Panc1 (cell line): Measurements from ENCODE around the gene GOLGA8B. TPM values are rescaled to one million over a fixed set of nuclear protein-coding genes. Genes with fewer than 3 reads are reported as not detected.

Experiments
- ATAC-seq: fragments of 200-7000 bp; cut with Tn5 transposase; 2 replicates; pipeline ENCODE4 v1.9.1; 2020; ENCODE audit warnings: mild to moderate bottlenecking, moderate library complexity
- BruUV-seq: library from RNA; stranded (reverse); fragments of 400-500 nt; replicated peaks from 2 replicates; lab custom pipeline; 2021; lab: Mats Ljungman, UMichigan
- CTCF ChIA-PET: fragments of 300-600 bp; sonication (Branson Sonifier 250); formaldehyde crosslinking; loops from one replicate; lab custom pipeline; 2022; ENCODE audit warnings: antibody characterized with exemption; lab: Charles Lee
- POLR2A ChIA-PET: fragments of 300-600 bp; sonication (Branson Sonifier 250); formaldehyde crosslinking; loops from one replicate; lab custom pipeline; 2022; ENCODE audit warnings: antibody characterized with exemption; lab: Charles Lee
- DNase-seq: peaks from one replicate; pipeline ENCODE4 v3.0.0-alpha.2; 2010; ENCODE audit warnings: low read depth, low spot score
- H3K27ac ChIP-seq: 2 replicates; pipeline ENCODE4 v1.5.1; 2011; ENCODE audit warnings: mild to moderate bottlenecking, low read length, inconsistent platforms
- H3K27me3 ChIP-seq: fragments of 200-500 bp; sonication (Bioruptor generic); 2 replicates; pipeline ENCODE4 v1.6.0; 2014; ENCODE audit warnings: low read length, inconsistent platforms; ENCODE audit not compliant: control insufficient read depth, insufficient read depth
- H3K36me3 ChIP-seq: fragments of 200-500 bp; sonication (Bioruptor generic); 2 replicates; pipeline ENCODE4 v1.5.1; 2014; ENCODE audit warnings: inconsistent platforms, mild to moderate bottlenecking, low read length, moderate library complexity; ENCODE audit not compliant: control insufficient read depth, insufficient read depth
- H3K4me1 ChIP-seq: 2 replicates; pipeline ENCODE4 v1.5.1; 2011; ENCODE audit warnings: inconsistent platforms, mild to moderate bottlenecking, low read length, moderate library complexity; ENCODE audit not compliant: control insufficient read depth, insufficient read depth
- H3K4me3 ChIP-seq, 2 experiments: 2 replicates each; pipeline ENCODE4 v1.5.1; 2011 to 2012; ENCODE audit warnings: low read depth in 2 of 2, low read length in 2 of 2, mild to moderate bottlenecking in 2 of 2, inconsistent platforms in 1 of 2, moderate library complexity in 1 of 2
- H3K9me3 ChIP-seq: fragments of 200-500 bp; sonication (Bioruptor generic); 2 replicates; pipeline ENCODE4 v1.5.1; 2014; ENCODE audit warnings: low read depth, mild to moderate bottlenecking, inconsistent platforms, low read length, moderate library complexity; ENCODE audit not compliant: control insufficient read depth, insufficient read depth
- POLR2AphosphoS5 ChIP-seq: IDR thresholded peaks from 2 replicates; pipeline ENCODE4 v1.6.1; 2012; ENCODE audit warnings: mild to moderate bottlenecking, low read depth, low read length, moderate library complexity
- SIN3A ChIP-seq: IDR thresholded peaks from 2 replicates; pipeline ENCODE4 v1.6.1; 2012; ENCODE audit warnings: low read depth, mild to moderate bottlenecking, low read length, moderate library complexity, borderline replicate concordance; ENCODE audit not compliant: insufficient read depth
- TCF7L2 ChIP-seq: IDR thresholded peaks from 2 replicates; pipeline ENCODE4 v1.6.1; 2011; ENCODE audit warnings: mild to moderate bottlenecking, low read depth, low read length, inconsistent platforms
- in situ Hi-C: cut with HindIII; loops from 2 replicates; pipeline ENCODE4 v1.10.0; 2016; ENCODE audit warnings: low sequenced_read_pairs, low pct_unique_long_range_greater_than_20kb
- intact Hi-C: fragments of 100-400 bp; cut with micrococcal nuclease; formaldehyde crosslinking; loops from one replicate; pipeline ENCODE4 v1.10.0; 2022; ENCODE audit not compliant: unreplicated experiment
- total RNA-seq: library from RNA; stranded (reverse); gene quantifications from one replicate; pipeline ENCODE4 v1.2.1, GENCODE V29; 2021; ENCODE audit not compliant: unreplicated experiment
- TF ChIP-seq, protein P1 (sequence below): fragments of 450-650 bp; IDR thresholded peaks from 2 replicates; pipeline ENCODE4 v1.5.1; 2017; ENCODE audit warnings: mild to moderate bottlenecking
- TF ChIP-seq, protein P2 (sequence below), 2 experiments: IDR thresholded peaks; 2 replicates each; pipeline ENCODE4 v1.6.1; 2011 to 2012; ENCODE audit warnings: low read depth in 2 of 2, control low read depth in 1 of 2, low read length in 1 of 2, mild to moderate bottlenecking in 1 of 2, moderate library complexity in 1 of 2; ENCODE audit not compliant: insufficient read depth in 1 of 2

Gene GOLGA8B
- total RNA-seq, 1 experiment from 2014 or later = 161 TPM

DNA sequence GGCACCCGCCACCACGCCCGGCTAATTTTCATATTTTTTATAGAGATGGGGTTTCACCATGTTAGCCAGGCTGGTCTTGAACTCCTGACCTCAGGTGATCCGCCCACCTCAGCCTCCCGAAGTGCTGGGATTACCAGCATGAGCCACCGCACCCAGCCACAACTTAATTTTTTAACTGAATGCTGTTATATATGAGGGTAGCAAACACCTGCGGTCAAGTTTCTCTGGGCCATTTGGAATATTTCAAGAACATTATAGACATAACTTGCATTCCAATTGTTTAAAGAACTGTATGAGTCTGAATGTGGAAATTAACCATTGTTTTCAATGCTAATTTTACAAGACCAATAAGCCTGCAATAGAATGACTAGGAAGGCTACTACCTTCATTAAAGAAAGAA is 35.7 kb upstream of the GOLGA8B start:
- intact Hi-C loops (loop anchor here (10.0 kb wide), 1 partner anchor 206 kb away; no protein-coding TSS in a partner anchor), in situ Hi-C loops (no loop called here)
- no peak overlapping the region for H3K27ac ChIP-seq
- POLR2A ChIA-PET = no interaction called here
- BruUV-seq = no TSS peak
- CTCF ChIA-PET = no interaction called here
- no peak overlapping the region for H3K4me3 ChIP-seq
- TF ChIP-seq, protein P1, sequence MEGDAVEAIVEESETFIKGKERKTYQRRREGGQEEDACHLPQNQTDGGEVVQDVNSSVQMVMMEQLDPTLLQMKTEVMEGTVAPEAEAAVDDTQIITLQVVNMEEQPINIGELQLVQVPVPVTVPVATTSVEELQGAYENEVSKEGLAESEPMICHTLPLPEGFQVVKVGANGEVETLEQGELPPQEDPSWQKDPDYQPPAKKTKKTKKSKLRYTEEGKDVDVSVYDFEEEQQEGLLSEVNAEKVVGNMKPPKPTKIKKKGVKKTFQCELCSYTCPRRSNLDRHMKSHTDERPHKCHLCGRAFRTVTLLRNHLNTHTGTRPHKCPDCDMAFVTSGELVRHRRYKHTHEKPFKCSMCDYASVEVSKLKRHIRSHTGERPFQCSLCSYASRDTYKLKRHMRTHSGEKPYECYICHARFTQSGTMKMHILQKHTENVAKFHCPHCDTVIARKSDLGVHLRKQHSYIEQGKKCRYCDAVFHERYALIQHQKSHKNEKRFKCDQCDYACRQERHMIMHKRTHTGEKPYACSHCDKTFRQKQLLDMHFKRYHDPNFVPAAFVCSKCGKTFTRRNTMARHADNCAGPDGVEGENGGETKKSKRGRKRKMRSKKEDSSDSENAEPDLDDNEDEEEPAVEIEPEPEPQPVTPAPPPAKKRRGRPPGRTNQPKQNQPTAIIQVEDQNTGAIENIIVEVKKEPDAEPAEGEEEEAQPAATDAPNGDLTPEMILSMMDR = no peak
- TF ChIP-seq, protein P2, sequence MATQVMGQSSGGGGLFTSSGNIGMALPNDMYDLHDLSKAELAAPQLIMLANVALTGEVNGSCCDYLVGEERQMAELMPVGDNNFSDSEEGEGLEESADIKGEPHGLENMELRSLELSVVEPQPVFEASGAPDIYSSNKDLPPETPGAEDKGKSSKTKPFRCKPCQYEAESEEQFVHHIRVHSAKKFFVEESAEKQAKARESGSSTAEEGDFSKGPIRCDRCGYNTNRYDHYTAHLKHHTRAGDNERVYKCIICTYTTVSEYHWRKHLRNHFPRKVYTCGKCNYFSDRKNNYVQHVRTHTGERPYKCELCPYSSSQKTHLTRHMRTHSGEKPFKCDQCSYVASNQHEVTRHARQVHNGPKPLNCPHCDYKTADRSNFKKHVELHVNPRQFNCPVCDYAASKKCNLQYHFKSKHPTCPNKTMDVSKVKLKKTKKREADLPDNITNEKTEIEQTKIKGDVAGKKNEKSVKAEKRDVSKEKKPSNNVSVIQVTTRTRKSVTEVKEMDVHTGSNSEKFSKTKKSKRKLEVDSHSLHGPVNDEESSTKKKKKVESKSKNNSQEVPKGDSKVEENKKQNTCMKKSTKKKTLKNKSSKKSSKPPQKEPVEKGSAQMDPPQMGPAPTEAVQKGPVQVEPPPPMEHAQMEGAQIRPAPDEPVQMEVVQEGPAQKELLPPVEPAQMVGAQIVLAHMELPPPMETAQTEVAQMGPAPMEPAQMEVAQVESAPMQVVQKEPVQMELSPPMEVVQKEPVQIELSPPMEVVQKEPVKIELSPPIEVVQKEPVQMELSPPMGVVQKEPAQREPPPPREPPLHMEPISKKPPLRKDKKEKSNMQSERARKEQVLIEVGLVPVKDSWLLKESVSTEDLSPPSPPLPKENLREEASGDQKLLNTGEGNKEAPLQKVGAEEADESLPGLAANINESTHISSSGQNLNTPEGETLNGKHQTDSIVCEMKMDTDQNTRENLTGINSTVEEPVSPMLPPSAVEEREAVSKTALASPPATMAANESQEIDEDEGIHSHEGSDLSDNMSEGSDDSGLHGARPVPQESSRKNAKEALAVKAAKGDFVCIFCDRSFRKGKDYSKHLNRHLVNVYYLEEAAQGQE (IDR thresholded peaks at IDR 0.05; ENCODE audit: insufficient read depth in 1 of 2, low read depth in 2 of 2, low read length in 1 of 2) = no peak
- no peak for TF ChIP-seq TCF7L2
- TF ChIP-seq SIN3A = no peak
- no peak for TF ChIP-seq POLR2AphosphoS5
- DNase-seq (no peak), ATAC-seq (no peak)
- no peaks in the 10 kb centered on the region for H3K9me3 ChIP-seq
- peaks cover 4% of the 10 kb centered on the region; the same call in 1 of the 2 replicates for H3K27me3 ChIP-seq
- H3K36me3 ChIP-seq = no peaks in the 10 kb centered on the region
- no peaks in the 10 kb centered on the region; the same call in 1 of the 2 replicates for H3K4me1 ChIP-seq

DNA sequence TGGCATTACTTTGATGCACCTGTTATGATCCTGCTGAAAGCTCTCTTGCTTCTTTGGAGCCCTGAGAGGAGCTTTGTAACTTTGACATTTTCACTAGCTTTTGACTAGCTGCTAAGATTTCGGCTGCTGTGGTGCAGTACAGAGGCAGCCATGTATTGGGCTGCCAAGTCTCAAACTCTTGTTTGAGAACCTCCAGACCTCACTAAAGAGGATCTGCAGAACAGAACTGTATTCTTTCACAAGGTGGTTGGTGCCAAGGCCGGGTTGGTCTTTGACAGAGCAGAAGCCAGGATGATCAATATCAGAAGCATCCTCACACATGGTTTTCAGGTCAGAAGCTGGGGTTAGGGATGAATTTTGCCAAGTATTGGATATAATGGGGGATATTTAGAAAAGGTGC is 34.6 kb upstream of the GOLGA8B start:
- Histone ChIP-seq H3K27ac (no peak overlapping the region), H3K4me1 (no peaks in the 10 kb centered on the region; the same call in 1 of the 2 replicates), H3K27me3 (peaks cover 4% of the 10 kb centered on the region), H3K4me3 (no peak overlapping the region), H3K36me3 (no peaks in the 10 kb centered on the region), H3K9me3 (no peaks in the 10 kb centered on the region)
- no peak for TF ChIP-seq TCF7L2
- TF ChIP-seq SIN3A = no peak
- TF ChIP-seq, protein P1 = no peak
- TF ChIP-seq, protein P2 (IDR thresholded peaks at IDR 0.05; ENCODE audit: insufficient read depth in 1 of 2, low read depth in 2 of 2, low read length in 1 of 2) = no peak
- no peak for TF ChIP-seq POLR2AphosphoS5
- in situ Hi-C loops (no loop called here), intact Hi-C loops (loop anchor here (10.0 kb wide), 1 partner anchor 207 kb away; no protein-coding TSS in a partner anchor)
- no TSS peak for BruUV-seq
- CTCF ChIA-PET = interaction anchor here (0.6 kb wide), 1 partner anchor 1348 kb away, joined by 3 read pairs; no protein-coding TSS in a partner anchor
- POLR2A ChIA-PET = no interaction called here
- ATAC-seq = no peak
- no peak for DNase-seq
